Skeletal muscle cell (primary cell): Measurements from ENCODE around the gene ZNHIT1.
A peak's percentile ranks its signal among the peaks of the same experiment; 100 is the strongest.
"Not testable (repeated sequence)": the region's sequence is repeated elsewhere in the genome, so short reads cannot be mapped to it uniquely, and the experiment has no call there.

ENCODE experiments used
- DNase-seq: peaks from one replicate; pipeline ENCODE4 v3.0.0-alpha.2; 2010; ENCODE audit warnings: low read depth
- H3K4me3 ChIP-seq: 2 replicates; pipeline ENCODE4 v1.5.1; 2011; ENCODE audit warnings: low read depth, mild to moderate bottlenecking, control low read depth, low read length, moderate library complexity

ZNHIT1 gene

DNA sequence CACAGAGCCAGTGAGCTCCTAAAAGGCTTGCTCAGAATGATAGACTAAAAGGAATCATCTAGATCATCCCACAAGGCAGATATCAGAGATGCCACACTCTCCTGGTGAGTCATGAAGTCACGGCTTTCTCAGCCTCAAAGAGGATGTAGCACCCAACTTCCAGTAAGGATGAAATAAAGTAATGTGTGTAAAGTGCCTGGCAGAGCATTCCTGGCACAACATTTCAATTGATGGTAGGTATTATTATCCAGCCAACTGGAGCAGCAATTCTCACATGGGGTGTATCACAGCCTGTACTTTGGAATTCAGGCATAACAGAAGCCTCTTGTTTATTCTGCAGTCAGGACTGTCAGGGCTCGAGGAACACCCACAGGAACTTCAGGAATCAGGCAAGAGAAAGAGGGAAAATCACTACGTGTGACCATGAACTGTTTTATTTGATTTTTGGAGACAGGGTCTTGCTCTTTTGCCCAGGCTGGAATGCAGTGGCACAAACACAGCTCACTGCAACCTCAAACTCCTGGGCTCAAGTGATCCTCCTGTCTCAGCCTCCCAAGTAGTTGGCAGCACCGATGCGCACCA lies 32.6 kb upstream of the ZNHIT1 start:
- no peak for DNase-seq
- H3K4me3 ChIP-seq, result no peak overlapping the region

DNA sequence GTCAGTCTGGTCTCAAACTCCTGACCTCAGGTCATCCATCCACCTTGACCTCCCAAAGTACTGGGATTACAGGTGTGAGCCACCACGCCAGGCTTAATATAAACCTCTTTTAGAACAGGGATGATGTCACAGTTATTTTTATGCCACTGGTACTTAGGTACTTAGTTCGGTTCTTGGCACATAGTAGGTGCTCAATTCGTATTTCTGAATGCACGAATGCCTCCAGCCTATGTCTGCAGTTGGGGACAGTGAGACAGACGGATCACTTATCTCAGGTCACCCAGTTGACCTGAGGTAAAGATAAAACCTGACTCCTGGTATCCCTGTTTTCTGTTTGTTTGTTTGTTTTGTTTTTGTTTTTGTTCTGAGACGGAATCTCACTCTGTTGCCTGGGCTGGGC lies 31.8 kb upstream of the ZNHIT1 start:
- no peak for DNase-seq
- no peak overlapping the region for H3K4me3 ChIP-seq

DNA sequence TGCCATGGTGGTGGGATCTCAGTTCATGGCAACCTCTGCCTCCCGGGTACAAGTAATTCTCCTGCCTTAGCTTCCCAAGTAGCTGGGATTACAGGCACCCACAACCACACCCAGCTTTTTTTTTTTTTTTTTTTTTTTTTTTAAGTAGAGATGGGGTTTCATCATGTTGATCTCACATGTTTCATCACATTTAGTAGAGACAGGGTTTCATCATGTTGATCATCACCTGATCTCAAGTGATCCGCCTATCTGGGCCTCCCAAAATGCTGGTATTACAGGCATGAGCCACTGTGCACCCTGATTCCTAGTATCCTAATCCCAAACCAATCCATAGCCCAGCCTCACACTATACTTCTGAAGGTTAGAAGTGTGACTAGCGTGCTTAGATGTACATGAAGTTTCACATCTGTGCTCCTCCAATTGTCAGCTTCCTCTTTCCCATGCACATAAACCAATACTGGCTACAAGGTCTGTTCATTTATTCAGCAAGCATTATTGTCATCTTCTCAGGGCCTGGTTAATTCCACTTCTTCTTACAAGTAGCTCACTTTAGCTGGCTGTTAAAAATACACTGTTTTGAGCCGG lies 31.0 kb upstream of the ZNHIT1 start:
- DNase-seq, result no peak
- H3K4me3 ChIP-seq, result no peak overlapping the region

DNA sequence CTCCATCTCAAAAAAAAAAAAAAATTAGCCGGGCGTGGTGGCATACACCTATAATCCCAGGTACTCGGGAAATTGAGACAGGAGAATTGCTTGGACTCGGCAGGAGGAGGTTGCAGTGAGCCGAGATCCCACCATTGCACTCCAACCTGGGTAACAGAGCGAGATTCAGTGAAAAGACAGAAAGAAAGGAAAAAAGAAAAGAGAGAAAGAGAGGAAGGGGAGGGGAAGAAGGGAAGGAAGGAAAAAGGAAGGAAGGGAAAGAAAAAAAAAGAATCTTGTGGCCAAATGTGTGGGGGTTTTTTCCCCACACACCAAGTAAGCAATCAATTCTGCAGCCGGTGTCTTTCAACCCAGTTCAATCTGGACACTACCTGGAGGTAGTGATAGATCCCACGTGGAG lies 28.9 kb upstream of the ZNHIT1 start:
- DNase-seq, result no peak

DNA sequence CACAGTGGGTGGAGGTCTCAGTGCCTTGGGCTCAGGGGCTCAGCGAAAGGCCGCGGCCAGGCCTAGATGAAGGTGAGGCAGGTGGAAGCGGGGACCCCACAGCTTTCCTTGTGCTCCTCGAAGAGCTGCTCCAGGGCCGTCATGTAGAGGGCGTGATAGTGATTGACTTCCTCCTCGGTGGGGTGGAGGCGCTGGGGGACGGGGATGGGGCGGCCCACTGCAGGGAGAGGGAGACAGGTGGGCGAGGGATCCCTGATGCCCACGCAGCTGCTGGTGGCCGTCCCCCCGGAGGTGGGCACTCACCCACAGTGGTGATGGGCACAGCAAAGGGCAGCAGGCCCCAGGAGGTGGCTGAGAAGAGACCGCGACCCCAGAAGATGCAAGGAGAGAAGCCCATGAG lies 22.1 kb upstream of the ZNHIT1 start:
- no peak overlapping the region for H3K4me3 ChIP-seq
- no peak for DNase-seq

More for the DNA sequence above, 28.9 kb upstream of the ZNHIT1 start:
- no peak overlapping the region for H3K4me3 ChIP-seq

DNA sequence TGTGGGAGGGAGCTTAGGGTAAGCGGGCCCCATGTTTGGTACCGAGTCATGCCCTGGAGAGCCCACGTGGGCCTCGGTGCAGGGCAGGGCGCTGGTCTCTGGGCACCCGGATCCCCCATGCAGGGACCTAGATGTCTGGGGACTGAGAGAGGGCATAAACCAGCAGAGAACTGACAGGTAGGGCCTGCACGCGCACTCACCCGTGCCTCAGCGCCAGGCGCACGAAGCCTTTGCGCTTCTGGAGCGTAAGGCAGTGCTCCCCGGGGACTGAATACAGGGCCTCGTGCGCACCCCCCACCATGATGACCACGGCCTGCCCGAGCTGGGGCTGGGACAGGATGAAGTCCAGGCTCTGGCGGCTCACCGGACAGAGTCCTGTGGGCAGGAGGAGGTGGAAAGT lies 20.0 kb upstream of the ZNHIT1 start:
- no peak overlapping the region for H3K4me3 ChIP-seq
- no peak for DNase-seq

DNA sequence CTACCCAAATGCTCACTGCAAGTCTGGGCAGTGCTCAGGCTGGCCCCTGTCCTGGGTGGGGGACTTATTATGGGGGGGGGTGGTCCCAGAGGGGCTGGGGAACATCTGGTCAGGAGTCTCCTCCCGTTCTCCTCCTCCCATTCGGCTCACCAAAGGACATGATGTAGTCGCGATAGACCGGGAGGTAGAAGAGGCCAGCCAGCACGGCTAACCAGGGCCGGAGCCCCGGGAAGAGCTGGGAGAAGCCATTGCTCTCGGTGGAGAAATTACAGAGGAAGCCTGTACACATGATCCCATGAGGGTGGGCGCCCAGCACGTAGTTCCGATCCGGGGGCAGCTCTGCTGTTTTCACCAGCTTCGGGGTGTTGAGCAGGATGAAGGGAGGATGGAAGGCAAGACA lies 19.5 kb upstream of the ZNHIT1 start:
- no peak for DNase-seq
- no peak overlapping the region for H3K4me3 ChIP-seq

DNA sequence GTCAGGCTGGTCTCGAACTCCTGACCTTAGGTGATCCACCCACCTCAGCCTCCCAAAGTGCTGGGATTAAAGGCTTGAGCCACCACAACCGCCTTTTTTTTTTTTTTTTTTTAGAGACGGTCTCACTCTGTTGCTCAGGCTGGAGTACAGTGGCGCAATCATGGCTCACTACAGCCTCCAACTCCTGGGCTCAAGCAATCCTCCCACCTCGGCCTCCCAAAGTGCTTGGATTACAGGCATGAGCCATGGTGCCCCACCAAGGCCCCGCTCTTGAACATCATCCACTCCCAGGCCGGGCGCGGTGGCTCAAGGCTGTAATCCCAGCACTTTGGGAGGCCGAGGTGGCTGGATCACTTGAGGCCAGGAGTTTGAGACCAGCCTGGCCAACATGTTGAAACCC lies 18.4 kb upstream of the ZNHIT1 start:
- not testable (repeated sequence) for DNase-seq, H3K4me3 ChIP-seq

DNA sequence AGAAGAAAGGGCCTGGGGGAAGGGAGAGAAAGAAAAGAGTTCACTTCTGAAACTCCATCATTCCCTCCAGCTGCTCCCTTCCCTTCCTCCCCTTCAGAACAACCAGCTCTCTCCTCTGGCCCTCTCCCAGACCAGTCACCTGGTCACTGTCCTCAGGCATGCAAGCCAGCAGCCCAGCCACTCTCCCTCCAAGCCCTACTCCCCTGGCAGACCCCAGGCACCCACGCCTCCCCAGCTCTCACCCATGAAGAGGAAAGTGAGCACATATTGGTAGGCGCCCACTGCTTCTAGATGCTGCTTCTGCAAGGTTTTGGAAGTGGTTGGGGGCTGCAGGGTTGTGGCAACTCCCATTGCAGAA lies 17.5 kb upstream of the ZNHIT1 start:
- no peak overlapping the region for H3K4me3 ChIP-seq

DNA sequence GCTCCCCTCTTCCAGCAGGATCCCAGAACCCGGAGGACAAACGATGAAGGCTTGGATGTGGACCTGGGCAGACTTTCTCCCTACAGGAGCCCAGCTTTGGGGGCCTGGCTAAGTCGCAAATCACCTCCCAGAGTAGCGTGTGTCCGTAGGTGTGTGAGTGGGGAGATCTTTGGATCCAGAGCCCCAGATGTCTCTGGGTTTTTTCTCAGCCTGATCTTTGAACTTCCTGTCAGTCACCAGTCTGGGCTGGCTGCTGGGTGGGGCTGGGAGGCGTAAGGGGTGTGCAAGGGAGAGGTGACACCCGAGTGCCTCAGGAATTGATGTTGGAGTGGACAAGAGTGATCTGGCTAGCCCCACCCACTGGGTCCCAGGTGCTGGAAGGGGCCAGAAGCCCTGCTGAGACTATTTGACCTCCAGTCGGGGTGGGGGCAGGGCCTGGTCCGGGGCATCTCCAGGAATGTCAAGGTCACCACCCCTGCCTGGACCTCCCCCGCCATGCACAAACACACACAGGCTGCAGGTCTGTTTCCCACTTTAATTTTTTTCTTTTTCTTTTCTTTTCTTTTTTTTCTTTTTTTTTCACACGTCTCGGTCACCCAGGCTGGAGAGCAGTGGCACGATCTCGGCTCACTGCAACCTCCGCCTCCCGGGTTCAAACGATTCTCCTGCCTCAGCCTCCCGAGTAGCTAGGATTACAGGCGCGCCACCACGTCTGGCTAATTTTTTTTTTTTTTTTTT lies 16.9 kb upstream of the ZNHIT1 start, which contains the start of gene MOGAT3:
TSS of gene MOGAT3 (minus strand) at position 175 of the 738 bp plus-strand sequence. CDS start 182 bp downstream, outside the sequence.
- peak within 1 kb of the TSS; percentile 7 for H3K4me3 ChIP-seq
- DNase-seq, result no peak

More for the DNA sequence above, 17.5 kb upstream of the ZNHIT1 start:
- no peak for DNase-seq

DNA sequence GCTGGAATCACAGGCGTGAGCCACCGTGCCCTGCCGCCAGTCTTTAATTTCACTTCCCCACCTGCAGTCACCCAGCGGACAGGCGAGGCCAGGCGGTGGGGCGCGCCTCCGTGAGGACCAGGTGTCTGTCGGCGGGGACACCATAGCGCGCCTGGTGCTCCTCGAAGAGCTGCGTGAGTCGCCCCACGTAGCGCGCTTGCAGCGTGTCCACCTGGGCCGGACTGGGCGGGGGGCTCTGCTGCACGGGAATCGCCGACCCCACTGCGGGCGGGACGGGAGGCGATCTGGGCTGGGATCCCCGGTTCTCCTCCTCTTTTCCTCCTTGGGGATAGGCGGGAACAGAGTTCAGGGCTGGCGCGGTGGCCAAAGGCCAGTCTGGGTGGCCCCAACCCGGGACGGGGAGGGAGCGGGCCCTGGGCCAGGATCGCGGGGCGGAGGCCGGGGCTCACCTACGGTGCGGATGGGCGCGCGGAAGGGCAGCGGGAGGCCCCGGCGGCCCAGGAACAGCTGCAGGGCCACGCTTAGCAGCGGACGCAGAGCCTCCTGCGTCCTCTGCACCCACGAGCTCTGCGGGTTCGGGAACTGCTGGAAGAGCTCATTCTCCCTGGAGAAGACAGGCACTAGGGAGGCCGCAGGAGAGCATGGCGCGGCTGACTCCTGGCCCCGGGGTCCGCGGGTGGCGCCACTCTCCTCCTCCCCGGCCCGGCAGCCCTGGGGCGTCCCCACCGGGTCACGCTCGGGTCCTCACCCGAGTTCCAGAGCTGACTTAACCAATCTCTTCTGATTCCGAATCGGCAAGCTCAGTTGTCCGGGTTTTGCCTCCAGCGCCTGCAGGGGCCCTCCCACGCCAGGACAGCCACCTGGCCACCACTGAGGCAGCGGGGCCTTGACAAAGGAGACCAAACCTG lies 16.0 kb upstream of the ZNHIT1 start:
- no peak for DNase-seq

DNA sequence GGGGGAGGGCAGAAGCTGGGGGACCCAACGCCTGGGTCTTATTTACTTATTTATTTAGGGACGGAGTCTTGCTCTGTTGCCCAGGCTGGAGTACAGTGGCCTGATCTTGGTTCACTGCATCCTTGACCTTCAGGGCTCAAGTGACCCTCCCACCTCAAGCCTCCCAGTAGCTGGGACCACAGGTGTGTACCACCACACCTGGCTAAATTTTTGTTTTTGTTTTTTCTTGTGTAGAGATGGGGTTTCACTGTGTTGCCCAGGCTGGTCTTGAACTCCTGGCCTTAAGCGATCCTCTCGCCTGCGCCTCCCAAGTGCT lies 15.4 kb upstream of the ZNHIT1 start:
- no peak for DNase-seq
- H3K4me3 ChIP-seq, result no peak overlapping the region

More for the DNA sequence above, 16.0 kb upstream of the ZNHIT1 start:
- H3K4me3 ChIP-seq, result peak overlapping the region; percentile 7

DNA sequence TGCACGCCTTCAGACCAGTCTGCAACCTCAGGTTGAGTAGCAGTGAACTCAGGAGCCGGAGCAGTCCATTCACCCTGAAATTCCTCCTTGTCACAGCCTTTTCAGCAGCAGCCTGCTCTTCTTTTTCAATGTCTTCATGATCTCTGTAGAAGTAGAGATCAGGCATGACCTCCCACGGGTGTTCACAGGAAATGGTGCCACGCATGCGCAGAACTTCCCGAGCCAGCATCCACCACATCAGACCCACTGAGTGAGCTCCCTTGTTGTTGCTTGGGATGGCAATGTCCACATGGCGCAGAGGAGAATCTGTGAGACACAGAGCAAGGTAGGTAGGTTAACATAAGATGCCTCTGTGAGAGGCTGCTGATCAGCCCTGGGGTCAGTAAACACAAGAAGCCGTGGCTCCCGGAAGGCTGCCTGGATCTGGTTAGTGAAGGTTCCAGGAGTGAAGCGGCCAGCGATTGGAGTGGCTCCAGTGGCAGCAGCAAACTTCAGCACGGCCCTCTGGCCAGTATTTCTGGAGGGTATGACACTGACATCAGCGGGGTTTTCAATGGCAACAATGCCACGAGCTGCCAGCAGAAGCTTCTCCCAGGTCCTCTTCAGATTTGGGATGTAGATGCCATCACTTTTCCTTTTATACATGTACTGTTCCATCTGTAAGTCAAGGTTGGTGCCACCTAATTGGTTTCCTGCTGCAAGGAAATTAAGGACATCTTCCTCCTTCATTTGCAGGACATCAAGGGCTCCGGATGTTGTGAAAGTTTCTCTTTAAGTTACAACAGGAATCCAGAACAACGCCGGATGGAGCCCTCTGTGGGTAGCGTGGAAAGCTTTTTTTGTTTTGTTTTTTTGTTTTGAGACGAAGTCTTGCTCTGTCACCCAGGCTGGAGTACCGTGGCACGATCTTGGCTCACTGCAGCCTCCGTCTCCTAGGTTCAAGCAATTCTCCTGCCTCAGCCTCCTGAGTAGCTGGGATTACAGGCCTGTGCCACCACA lies 13.9 kb upstream of the ZNHIT1 start:
- not testable (repeated sequence) for H3K4me3 ChIP-seq, DNase-seq

DNA sequence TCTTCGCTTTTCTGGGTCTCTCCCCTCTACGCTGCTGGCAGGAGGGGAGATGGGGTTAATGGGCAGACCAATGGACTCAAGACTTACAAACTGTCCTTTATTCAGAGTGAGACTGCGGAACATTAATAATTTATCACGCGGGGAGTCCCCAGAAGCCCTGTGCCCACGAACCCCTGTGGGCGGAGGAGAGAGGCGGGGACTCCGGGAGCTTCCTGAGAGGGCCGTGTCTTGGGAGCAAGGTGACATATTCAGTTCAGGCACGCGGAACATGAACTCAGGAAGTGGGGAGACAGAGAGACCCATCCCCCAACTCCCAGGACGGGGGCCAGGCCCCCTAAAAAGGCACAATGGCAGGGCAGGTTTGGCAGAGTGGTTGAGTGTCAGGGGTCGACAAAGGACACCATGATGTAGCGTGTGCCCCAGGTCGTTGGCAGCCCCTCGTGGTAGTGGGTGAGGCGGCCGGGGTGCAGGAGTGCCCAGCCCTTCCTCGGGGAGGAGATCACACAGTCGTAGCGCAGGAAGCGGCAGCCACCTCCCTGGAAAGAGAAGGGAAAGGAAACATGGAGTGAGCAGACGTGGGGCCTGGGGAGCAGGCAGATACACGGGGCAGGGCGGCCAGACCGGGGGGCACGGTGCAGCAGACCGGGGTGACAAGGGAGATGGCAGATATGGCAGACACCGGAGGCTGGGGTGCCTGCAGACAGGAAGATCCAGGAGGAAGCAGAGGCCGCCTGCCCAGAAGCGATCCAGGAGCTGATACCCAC lies 11.9 kb upstream of the ZNHIT1 start:
- no peak for DNase-seq
- no peak overlapping the region for H3K4me3 ChIP-seq

DNA sequence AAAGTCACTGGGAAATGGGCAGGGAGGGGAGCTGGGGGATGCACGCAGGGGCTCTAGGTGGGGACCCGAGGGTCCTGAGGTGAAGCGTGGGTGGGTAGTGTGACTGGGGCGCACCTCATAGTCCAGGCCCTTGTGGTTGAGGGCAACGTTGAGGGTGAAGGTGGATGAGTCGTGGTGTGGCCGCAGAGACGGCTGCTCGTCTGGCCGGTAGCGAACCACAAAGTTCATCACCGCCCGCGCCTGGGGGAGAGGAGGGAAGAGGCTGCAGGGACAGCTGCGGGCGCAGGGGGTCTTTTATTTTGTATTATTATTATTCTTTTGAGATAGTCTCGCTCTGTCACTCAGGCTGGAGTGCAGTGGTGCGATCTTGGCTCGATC lies 11.3 kb upstream of the ZNHIT1 start:
- H3K4me3 ChIP-seq, result no peak overlapping the region
- no peak for DNase-seq

DNA sequence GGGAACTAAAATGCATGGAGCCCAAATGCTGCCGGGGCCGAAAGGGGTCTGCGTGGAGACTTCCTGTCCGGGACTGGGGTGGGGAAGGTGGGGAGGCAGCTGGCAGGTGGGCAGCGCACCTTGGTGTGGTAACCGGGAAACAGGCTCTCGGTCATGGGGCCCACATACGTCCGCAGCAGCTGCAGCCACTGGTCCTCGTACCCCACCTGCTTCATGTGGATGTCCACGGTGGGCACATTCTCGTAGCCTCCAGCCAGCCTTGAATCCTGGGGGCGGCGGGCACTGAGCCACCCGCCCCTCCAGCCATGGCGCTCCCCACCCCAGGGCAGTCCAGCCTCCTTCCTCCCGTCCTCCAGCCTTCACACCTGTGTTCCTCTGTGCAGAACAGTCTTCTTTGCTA lies 10.5 kb upstream of the ZNHIT1 start:
- DNase-seq, result no peak

DNA sequence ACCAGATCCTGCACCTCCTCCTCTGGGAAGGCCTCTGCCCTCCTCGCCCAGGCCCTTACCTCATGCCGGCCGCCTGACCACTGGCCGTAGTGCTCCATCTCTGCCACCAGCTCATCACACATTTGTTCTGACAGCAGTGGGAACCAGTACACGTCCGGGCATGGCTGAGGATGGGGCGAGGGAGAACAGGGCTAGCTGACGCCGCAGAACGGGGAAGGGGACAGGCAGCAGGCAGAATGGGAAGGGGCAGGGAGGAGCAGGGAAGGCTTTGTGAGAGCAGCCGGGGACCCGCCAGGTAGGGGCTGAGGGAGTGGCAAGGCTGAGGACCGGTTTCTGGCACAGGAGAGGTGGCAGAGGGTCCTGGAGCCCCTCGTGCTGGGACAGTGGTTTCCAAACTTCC lies 9.2 kb upstream of the ZNHIT1 start:
- no peak for DNase-seq
- no peak overlapping the region for H3K4me3 ChIP-seq

More for the DNA sequence above, 10.5 kb upstream of the ZNHIT1 start:
- no peak overlapping the region for H3K4me3 ChIP-seq

DNA sequence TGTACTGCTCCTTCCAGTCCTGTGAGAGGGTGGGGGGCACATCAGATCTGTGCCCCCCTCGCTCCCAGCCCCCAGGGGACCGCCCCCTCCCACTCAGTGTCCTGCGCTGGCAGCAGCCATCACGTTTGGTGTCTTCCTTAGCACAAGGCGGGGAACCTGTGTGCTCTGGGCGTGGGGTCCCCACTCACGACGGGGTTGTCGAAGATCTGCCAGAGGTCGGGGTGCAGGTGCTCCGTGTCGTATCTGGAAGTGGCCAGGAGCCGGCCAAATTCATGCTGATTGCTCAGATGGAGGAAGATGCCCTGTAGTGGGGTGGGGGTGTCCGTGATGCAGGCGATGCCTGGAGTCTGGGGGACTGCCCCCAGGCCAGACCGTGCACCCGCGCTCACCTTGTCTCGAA lies 7.8 kb upstream of the ZNHIT1 start:
- DNase-seq, result no peak
- no peak overlapping the region for H3K4me3 ChIP-seq
